Left colon (tissue), 2 donors: ENCODE measurements around the gene AGBL4. TPM values are rescaled to one million over a fixed set of nuclear protein-coding genes. Genes with fewer than 3 reads are reported as not detected.
"Not testable (repeated sequence)": the region's sequence is repeated elsewhere in the genome, so short reads cannot be mapped to it uniquely, and the experiment has no call there.

ENCODE experiments used
- ATAC-seq: fragments of 200-7000 bp; cut with Tn5 transposase; one replicate; pipeline ENCODE4 v1.9.1; 2020; ENCODE audit warnings: mild to moderate bottlenecking, moderate library complexity
- DNase-seq, 2 donors: peaks; one replicate each; pipeline ENCODE4 v3.0.0-alpha.2; 2020
- intact Hi-C, 2 donors: fragments of 100-400 bp; cut with DNase I in 1 of 2; cut with micrococcal nuclease in 1 of 2; formaldehyde crosslinking; loops; one replicate each; pipeline versions ENCODE4 v1.11.2 to v1.14.0; 2022; cut with DNase I, micrococcal nuclease
- total RNA-seq, 2 donors: library from RNA; stranded (reverse); fragmentation: NEBNext Ultra II Directional; extraction: Animal tissue kit (Norgen Biotek cat#: 25700); gene quantifications; one replicate each; pipeline ENCODE4 v1.2.1, GENCODE V29; 2021
- donor health status: DM: no; HTN: no; CAD: no.
- donor health status: DM: yes; HTN: yes; CAD: no.

The AGBL4 gene
- total RNA-seq, 2 donors from 2014 or later, result 0.47 TPM; not detected in 1

- peak; percentile 90 for ATAC-seq
- DNase-seq, result peak; percentile 59 to 83
- intact Hi-C loops, result no loop called here
Measured at GRCh38 chr1:48530727-48531351, 1492.9 kb downstream of the AGBL4 start.

DNA sequence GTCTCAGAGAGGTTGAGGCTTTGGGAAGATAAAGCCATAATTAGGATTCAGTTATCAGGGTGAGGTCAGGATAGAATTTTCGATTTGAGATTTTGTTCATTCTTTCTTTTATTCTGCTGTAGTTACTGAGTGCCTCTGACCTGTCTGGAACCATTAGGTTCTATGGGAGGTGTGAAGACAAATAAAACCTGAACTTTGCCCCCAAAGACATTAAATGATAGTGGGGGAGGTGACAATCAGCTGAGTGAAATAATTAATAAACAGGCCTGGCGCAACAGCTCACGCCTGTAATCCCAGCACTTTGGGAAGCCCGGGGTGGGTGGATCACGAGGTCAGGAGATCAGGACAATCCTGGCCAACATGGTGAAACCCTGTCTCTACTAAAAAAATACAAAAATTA lies 1496.7 kb downstream of the AGBL4 start:
- ATAC-seq, result peak; percentile 43
- no peak for DNase-seq
- intact Hi-C loops, result no loop called here

GRCh38 chr1:48526008-48526710 lies 1497.6 kb downstream of the AGBL4 start:
- ATAC-seq, result peak; percentile 62
- DNase-seq, result peak; percentile 21 to 40
- intact Hi-C loops, result no loop called here

DNA sequence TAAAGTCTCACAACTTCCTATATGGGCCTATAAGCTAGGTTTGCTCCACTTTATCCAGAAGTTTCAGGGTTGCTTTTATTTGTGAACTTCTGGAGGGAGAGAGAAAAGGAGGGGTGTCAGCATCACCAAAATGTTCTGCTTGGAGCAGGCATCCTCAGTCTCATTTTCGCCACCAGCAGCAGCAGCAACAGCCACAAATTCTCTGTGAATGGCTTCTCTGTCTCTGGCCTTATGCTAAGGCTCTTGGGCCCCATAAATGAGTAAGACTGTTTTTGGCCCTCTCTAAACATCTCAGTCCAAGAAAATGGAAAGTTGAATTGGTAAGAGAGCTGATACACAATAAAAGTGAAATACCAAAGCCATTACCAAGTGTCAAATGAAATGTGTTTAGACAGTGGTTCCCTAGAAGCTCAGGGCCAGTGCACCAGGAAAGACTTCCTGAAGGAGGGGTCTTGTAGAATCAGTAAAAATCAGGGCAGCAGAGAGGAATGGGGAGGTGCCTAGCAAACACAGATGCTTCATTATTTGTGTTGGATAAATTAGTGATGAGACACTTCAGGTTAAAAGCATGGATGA lies 1498.8 kb downstream of the AGBL4 start:
- ATAC-seq (no peak), DNase-seq (no peak)

DNA sequence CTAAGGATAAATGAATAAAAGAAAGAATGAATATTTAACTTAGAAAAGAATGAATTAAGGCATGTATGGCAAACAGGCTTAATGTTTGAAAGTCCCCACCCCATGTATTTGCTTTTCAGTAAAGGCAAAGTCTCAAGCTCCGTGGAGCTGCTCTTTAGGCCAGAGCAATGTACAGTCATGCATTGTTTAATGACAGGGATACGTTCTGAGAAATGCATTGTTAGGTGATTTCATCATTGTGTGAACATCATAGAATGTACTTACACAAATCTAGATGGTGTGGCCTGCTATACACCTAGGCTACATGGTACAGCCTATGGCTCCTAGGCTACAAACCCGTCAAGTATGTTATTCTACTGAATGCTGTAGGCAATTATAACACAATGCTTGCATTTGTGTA lies 1500.2 kb downstream of the AGBL4 start:
- ATAC-seq, result peak; percentile 78
- no peak for DNase-seq
- intact Hi-C loops, result no loop called here

More for the DNA sequence above, 1498.8 kb downstream of the AGBL4 start:
- intact Hi-C loops, result no loop called here

GRCh38 chr1:48519896-48520295 lies 1503.9 kb downstream of the AGBL4 start:
- ATAC-seq, intact Hi-C loops: not testable (repeated sequence)

GRCh38 chr1:48506870-48507269 lies 1516.9 kb downstream of the AGBL4 start:
- intact Hi-C loops, result no loop called here
- ATAC-seq, result no peak
- DNase-seq, result no peak

More at GRCh38 chr1:48519896-48520295, 1503.9 kb downstream of the AGBL4 start:
- not testable (repeated sequence) for DNase-seq

- ATAC-seq (no peak), DNase-seq (no peak)
- intact Hi-C loops, result no loop called here
Measured at GRCh38 chr1:48500541-48501450, 1523.0 kb downstream of the AGBL4 start.

- ATAC-seq (no peak), DNase-seq (no peak)
- intact Hi-C loops, result loop anchor here in 1 of 2 donors (10.0 kb wide), 1 partner anchor 394 kb away; no protein-coding TSS in a partner anchor
Measured at GRCh38 chr1:48499211-48499735, 1524.5 kb downstream of the AGBL4 start.

GRCh38 chr1:48498096-48498791 lies 1525.5 kb downstream of the AGBL4 start:
- intact Hi-C loops, result loop anchor here in 1 of 2 donors (10.0 kb wide), 1 partner anchor 393 kb away; no protein-coding TSS in a partner anchor
- DNase-seq (peak; percentile 69 to 86), ATAC-seq (peak; percentile 83)

- DNase-seq (no peak), ATAC-seq (no peak)
- intact Hi-C loops, result loop anchor here in 1 of 2 donors (10.0 kb wide), 1 partner anchor 391 kb away; no protein-coding TSS in a partner anchor
Measured at GRCh38 chr1:48495911-48496310, 1527.8 kb downstream of the AGBL4 start.

- DNase-seq (no peak), ATAC-seq (no peak)
- intact Hi-C loops, result loop anchor here in 1 of 2 donors (10.0 kb wide), 1 partner anchor 390 kb away; no protein-coding TSS in a partner anchor
Measured at GRCh38 chr1:48495166-48495565, 1528.6 kb downstream of the AGBL4 start.

DNA sequence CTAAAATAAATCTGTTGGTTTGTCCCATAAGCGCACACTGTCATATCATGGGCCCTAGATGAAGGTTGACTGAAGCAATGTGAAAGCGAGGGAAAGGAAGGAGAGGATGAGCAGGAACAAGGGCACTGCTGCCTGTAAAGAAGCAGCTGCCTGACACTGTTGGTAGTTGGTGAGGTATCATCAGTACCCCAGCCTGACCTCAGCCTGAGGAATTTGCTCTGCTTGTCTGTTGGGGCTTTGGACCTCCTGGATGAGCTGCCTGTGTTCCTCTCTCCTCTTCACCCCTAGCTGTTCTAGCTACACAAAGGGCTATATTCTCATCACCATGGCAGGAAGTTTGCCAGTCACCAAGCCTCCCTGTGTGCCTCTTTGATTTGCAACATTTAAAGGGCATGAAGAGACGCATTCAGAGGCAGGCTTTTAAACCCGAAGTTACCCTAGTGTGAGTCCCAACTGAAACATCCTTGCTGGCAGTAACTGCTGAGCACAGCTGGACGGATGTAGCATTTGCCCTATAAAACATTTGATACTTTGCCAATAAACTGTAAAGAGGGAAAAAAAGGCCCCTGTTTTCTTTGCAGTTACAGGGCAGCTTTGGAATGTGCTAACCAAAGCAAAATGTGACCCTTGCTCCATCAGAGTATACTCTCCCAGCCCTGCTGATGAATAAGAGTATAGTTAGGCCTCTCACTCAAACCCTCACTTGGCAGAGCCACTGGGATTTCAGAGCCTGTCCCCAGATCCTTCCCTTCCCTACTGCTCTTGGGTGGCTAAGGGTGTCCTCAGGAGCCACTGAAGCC lies 1529.6 kb downstream of the AGBL4 start:
- intact Hi-C loops, result loop anchor here in 1 of 2 donors (10.0 kb wide), 1 partner anchor 389 kb away; no protein-coding TSS in a partner anchor
- DNase-seq (peak; percentile 26 to 48), ATAC-seq (peak; percentile 67)

GRCh38 chr1:48493041-48493440 lies 1530.7 kb downstream of the AGBL4 start:
- intact Hi-C loops, result loop anchor here in 1 of 2 donors (10.0 kb wide), 1 partner anchor 388 kb away; no protein-coding TSS in a partner anchor
- DNase-seq, result peak in 1 of 2 donors; percentile 31
- peak; percentile 81 for ATAC-seq

- peak; percentile 87 for ATAC-seq
Measured at GRCh38 chr1:48492392-48492791, 1531.4 kb downstream of the AGBL4 start.

GRCh38 chr1:48488721-48489120 lies 1535.0 kb downstream of the AGBL4 start:
- no peak for ATAC-seq
- no peak for DNase-seq
- intact Hi-C loops, result no loop called here

More at GRCh38 chr1:48492392-48492791, 1531.4 kb downstream of the AGBL4 start:
- intact Hi-C loops, result loop anchor here in 1 of 2 donors (10.0 kb wide), 1 partner anchor 388 kb away; no protein-coding TSS in a partner anchor
- DNase-seq, result peak; percentile 63 to 66
